Neural progenitor cell (in vitro differentiated cells): ENCODE data around the gene LRRC17. TPM values are rescaled to one million over a fixed set of nuclear protein-coding genes. Genes with fewer than 3 reads are reported as not detected.

Experiments
- DNase-seq: peaks from one replicate; pipeline ENCODE4 v3.0.0-alpha.2; 2016; ENCODE audit warnings: low spot score
- H2AFZ ChIP-seq: fragments of 200-600 bp; sonication (generic); replicated peaks from 2 replicates; pipeline ENCODE4 v1.6.1; 2016; ENCODE audit warnings: antibody characterized with exemption
- H3F3A ChIP-seq: fragments of 200-600 bp; sonication (generic); 2 replicates; pipeline ENCODE4 v1.6.1; 2016; ENCODE audit warnings: antibody characterized with exemption, low read depth
- H3K27ac ChIP-seq: fragments of 200-600 bp; sonication (generic); 2 replicates; pipeline ENCODE4 v1.5.1; 2016; ENCODE audit warnings: mild to moderate bottlenecking
- H3K27me3 ChIP-seq: fragments of 200-600 bp; sonication (generic); 2 replicates; pipeline ENCODE4 v1.6.1; 2016; ENCODE audit warnings: mild to moderate bottlenecking, moderate library complexity
- H3K36me3 ChIP-seq: fragments of 200-600 bp; sonication (generic); 2 replicates; pipeline ENCODE4 v1.5.1; 2016
- H3K4me1 ChIP-seq: fragments of 200-600 bp; sonication (generic); 2 replicates; pipeline ENCODE4 v1.6.1; 2016; ENCODE audit warnings: mixed run types
- H3K4me2 ChIP-seq: fragments of 200-600 bp; sonication (generic); 2 replicates; pipeline ENCODE4 v1.6.1; 2016
- H3K4me3 ChIP-seq: fragments of 200-600 bp; sonication (generic); 2 replicates; pipeline ENCODE4 v1.5.1; 2016
- H3K79me2 ChIP-seq: fragments of 200-600 bp; sonication (generic); 2 replicates; pipeline ENCODE4 v1.6.1; 2016; ENCODE audit warnings: low read depth
- H3K9ac ChIP-seq: fragments of 200-600 bp; sonication (generic); 2 replicates; pipeline ENCODE4 v1.6.1; 2016
- H3K9me3 ChIP-seq: fragments of 200-600 bp; sonication (generic); 2 replicates; pipeline ENCODE4 v1.5.1; 2016; ENCODE audit warnings: low read depth
- H4K20me1 ChIP-seq: fragments of 200-600 bp; sonication (generic); 2 replicates; pipeline ENCODE4 v1.6.1; 2016; ENCODE audit warnings: low read depth
- H3K27ac Mint-ChIP-seq: 3 replicates; pipeline ENCODE4 v1.8.0; 2021; ENCODE audit warnings: mixed read lengths
- H3K27me3 Mint-ChIP-seq: 2 replicates; pipeline ENCODE4 v1.8.0; 2022; ENCODE audit warnings: low read depth, mild to moderate bottlenecking, inconsistent platforms, moderate library complexity, mixed read lengths; ENCODE audit not compliant: insufficient read depth
- H3K36me3 Mint-ChIP-seq: 3 replicates; pipeline ENCODE4 v1.8.0; 2021; ENCODE audit warnings: mixed read lengths
- H3K4me1 Mint-ChIP-seq: 3 replicates; pipeline ENCODE4 v1.8.0; 2021; ENCODE audit warnings: mixed read lengths
- H3K4me3 Mint-ChIP-seq: 3 replicates; pipeline ENCODE4 v1.8.0; 2021; ENCODE audit warnings: mild to moderate bottlenecking, moderate library complexity, mixed read lengths
- H3K9me3 Mint-ChIP-seq: 3 replicates; pipeline ENCODE4 v1.8.0; 2020; ENCODE audit warnings: mixed read lengths
- CTCF ChIP-seq: fragments of 200-600 bp; sonication (generic); IDR thresholded peaks from 2 replicates; pipeline ENCODE4 v1.5.1; 2017; ENCODE audit warnings: antibody characterized with exemption, mild to moderate bottlenecking
- EZH2 ChIP-seq: fragments of 200-600 bp; sonication (generic); IDR thresholded peaks from 2 replicates; pipeline ENCODE4 v1.6.1; 2017; ENCODE audit warnings: antibody characterized with exemption, mild to moderate bottlenecking, moderate library complexity
- EZH2phosphoT487 ChIP-seq: fragments of 200-600 bp; sonication (generic); IDR thresholded peaks from 2 replicates; pipeline ENCODE4 v1.6.1; 2017; ENCODE audit warnings: antibody characterized with exemption
- total RNA-seq: library from RNA; depleted of rRNA; stranded (reverse); fragments of >200 nt; gene quantifications from 2 replicates; pipeline ENCODE4 v1.2.3, GENCODE V29; 2015; ENCODE audit warnings: low replicate concordance

LRRC17 gene
- total RNA-seq, 1 donor from 2014 or later = 4.6 TPM

- Histone ChIP-seq H3F3A (no peaks in the 10 kb centered on the region), H2AFZ (no peak overlapping the region), H3K4me2 (no peak overlapping the region), H3K9me3 (no peaks in the 10 kb centered on the region), H3K79me2 (no peaks in the 10 kb centered on the region), H3K27me3 (no peaks in the 10 kb centered on the region), H4K20me1 (no peaks in the 10 kb centered on the region), H3K36me3 (no peaks in the 10 kb centered on the region), H3K9ac (no peak overlapping the region), H3K27ac (no peak overlapping the region), H3K4me1 (no peaks in the 10 kb centered on the region), H3K4me3 (no peak overlapping the region)
- Mint-ChIP-seq H3K36me3 (no peaks in the 10 kb centered on the region), H3K9me3 (no peaks in the 10 kb centered on the region), H3K4me3 (no peak overlapping the region), H3K4me1 (no peaks in the 10 kb centered on the region), H3K27ac (no peak overlapping the region), H3K27me3 (no peaks in the 10 kb centered on the region)
- TF ChIP-seq CTCF (no peak), EZH2 (no peak), EZH2phosphoT487 (no peak)
- DNase-seq = no peak
Observed at GRCh38 chr7:102892631-102893278, 20.0 kb upstream of the LRRC17 start.

- no peaks in the 10 kb centered on the region for H3K9me3 Mint-ChIP-seq
- no peaks in the 10 kb centered on the region for H3K36me3 ChIP-seq
Observed at GRCh38 chr7:102895602-102896001, 17.2 kb upstream of the LRRC17 start.

GRCh38 chr7:102896585-102896984 is 16.2 kb upstream of the LRRC17 start:
- Histone ChIP-seq H3K4me3 (no peak overlapping the region), H3K4me2 (no peak overlapping the region)
- no peaks in the 10 kb centered on the region for H3K36me3 Mint-ChIP-seq

More at GRCh38 chr7:102895602-102896001, 17.2 kb upstream of the LRRC17 start:
- Histone ChIP-seq H3K27me3 (no peaks in the 10 kb centered on the region), H3K4me3 (no peak overlapping the region), H3F3A (no peaks in the 10 kb centered on the region), H4K20me1 (no peaks in the 10 kb centered on the region), H3K4me2 (no peak overlapping the region), H3K27ac (no peak overlapping the region), H3K9me3 (no peaks in the 10 kb centered on the region), H3K4me1 (no peaks in the 10 kb centered on the region), H3K9ac (no peak overlapping the region), H3K79me2 (no peaks in the 10 kb centered on the region), H2AFZ (no peak overlapping the region)
- H3K4me1 Mint-ChIP-seq = no peaks in the 10 kb centered on the region
- DNase-seq = no peak
- H3K4me3 Mint-ChIP-seq = no peak overlapping the region
- no peak overlapping the region for H3K27ac Mint-ChIP-seq
- H3K36me3 Mint-ChIP-seq = no peaks in the 10 kb centered on the region
- TF ChIP-seq CTCF (no peak), EZH2 (no peak), EZH2phosphoT487 (no peak)
- H3K27me3 Mint-ChIP-seq = no peaks in the 10 kb centered on the region

More at GRCh38 chr7:102896585-102896984, 16.2 kb upstream of the LRRC17 start:
- TF ChIP-seq EZH2phosphoT487 (no peak), EZH2 (no peak), CTCF (no peak)
- Histone ChIP-seq H4K20me1 (no peaks in the 10 kb centered on the region), H3K9ac (no peak overlapping the region), H3K9me3 (no peaks in the 10 kb centered on the region), H3K27me3 (no peaks in the 10 kb centered on the region), H3K36me3 (no peaks in the 10 kb centered on the region), H2AFZ (no peak overlapping the region), H3K79me2 (no peaks in the 10 kb centered on the region), H3F3A (no peaks in the 10 kb centered on the region), H3K27ac (no peak overlapping the region), H3K4me1 (no peaks in the 10 kb centered on the region)
- Mint-ChIP-seq H3K27ac (no peak overlapping the region), H3K27me3 (no peaks in the 10 kb centered on the region), H3K4me3 (no peak overlapping the region), H3K4me1 (no peaks in the 10 kb centered on the region), H3K9me3 (no peaks in the 10 kb centered on the region)
- DNase-seq = no peak
